ENCODE results near the gene GJC1.

- no peak for TF ChIP-seq CTCF (IDR thresholded peaks at IDR 0.05)
- TF ChIP-seq RCOR1 (IDR thresholded peaks at IDR 0.05; ENCODE audit: low read depth, low read length): no peak
- no peak for TF ChIP-seq EP300 (IDR thresholded peaks at IDR 0.05)
- TF ChIP-seq CBX8 (IDR thresholded peaks at IDR 0.05): no peak
- no peak for TF ChIP-seq RFX5 (IDR thresholded peaks at IDR 0.05)
- no peak for TF ChIP-seq SMC3 (IDR thresholded peaks at IDR 0.05)
- no peak for TF ChIP-seq MAX (IDR thresholded peaks at IDR 0.05)
- TF ChIP-seq FOSL2 (IDR thresholded peaks at IDR 0.05): no peak
- no peak for TF ChIP-seq FOSL2 (CRISPR knock-in tag; IDR thresholded peaks at IDR 0.05)
- TF ChIP-seq CHD2 (IDR thresholded peaks at IDR 0.05; ENCODE audit: low read length, partially characterized antibody): no peak
- TF ChIP-seq JUN (IDR thresholded peaks at IDR 0.05): no peak
- TF ChIP-seq SREBF2 (IDR thresholded peaks at IDR 0.05): no peak
- TF ChIP-seq ESRRA (IDR thresholded peaks at IDR 0.05; ENCODE audit: borderline replicate concordance, low read length): no peak
- TF ChIP-seq PHF8 (IDR thresholded peaks at IDR 0.05; ENCODE audit: borderline replicate concordance, low read depth): no peak
Observed at GRCh38 chr17:44872131-44872768, 42.2 kb upstream of the GJC1 start.
